NCI-H82 (cell line): ENCODE measurements around the gene PSMA3.

Experiments
- DNase-seq: peaks from one replicate; lab custom pipeline; 2025; lab: John Stamatoyannopoulos, UW

PSMA3 gene

GRCh38 chr14:58272588-58273372 is 28.1 kb downstream of the PSMA3 start:
- peak; percentile 6 for DNase-seq

GRCh38 chr14:58274881-58275280 is 30.2 kb downstream of the PSMA3 start:
- DNase-seq, result no peak

GRCh38 chr14:58275527-58276190 is 31.0 kb downstream of the PSMA3 start:
- DNase-seq, result no peak

GRCh38 chr14:58276208-58276607 is 31.6 kb downstream of the PSMA3 start:
- no peak for DNase-seq

GRCh38 chr14:58278177-58278576 is 33.5 kb downstream of the PSMA3 start:
- DNase-seq, result no peak

GRCh38 chr14:58280954-58281787 is 36.5 kb downstream of the PSMA3 start:
- DNase-seq, result no peak

GRCh38 chr14:58281969-58282368 is 37.3 kb downstream of the PSMA3 start:
- DNase-seq, result no peak

GRCh38 chr14:58282925-58283593 is 38.4 kb downstream of the PSMA3 start:
- no peak for DNase-seq

GRCh38 chr14:58283730-58284129 is 39.1 kb downstream of the PSMA3 start:
- no peak for DNase-seq

GRCh38 chr14:58285132-58285531 is 40.5 kb downstream of the PSMA3 start:
- no peak for DNase-seq

GRCh38 chr14:58287607-58288042 is 43.0 kb downstream of the PSMA3 start:
- DNase-seq, result no peak

- DNase-seq, result no peak
These were observed 43.6 kb downstream of the PSMA3 start for GRCh38 chr14:58288106-58288792.

- DNase-seq, result no peak
These were observed 47.0 kb downstream of the PSMA3 start for GRCh38 chr14:58291646-58292045.

GRCh38 chr14:58292187-58292586 is 47.5 kb downstream of the PSMA3 start:
- no peak for DNase-seq

- DNase-seq, result no peak
These were observed 49.6 kb downstream of the PSMA3 start for GRCh38 chr14:58294201-58294600.

GRCh38 chr14:58296726-58297125 is 52.1 kb downstream of the PSMA3 start:
- DNase-seq, result no peak

GRCh38 chr14:58297412-58297761 is 52.7 kb downstream of the PSMA3 start:
- DNase-seq, result peak; percentile 63

GRCh38 chr14:58297762-58298476 is 53.3 kb downstream of the PSMA3 start:
- DNase-seq, result peak; percentile 99

- peak; percentile 43 for DNase-seq
These were observed 54.1 kb downstream of the PSMA3 start, which contains the start of gene ARID4A for GRCh38 chr14:58298477-58299400. Gene ARID4A, plus strand, starts transcription at chr14:58298555. Its CDS starts 1,300 bp downstream, at chr14:58299855.
